HepG2 (cell line): Measurements from ENCODE around the gene UCP3. TPM values are rescaled to one million over a fixed set of nuclear protein-coding genes. Genes with fewer than 3 reads are reported as not detected.

Experiments
- AGO1 ChIP-seq: fragments of 200-400 bp; formaldehyde crosslinking; IDR thresholded peaks from 2 replicates; pipeline ENCODE4 v1.6.1; 2017; ENCODE audit warnings: mild to moderate bottlenecking, low read depth, low read length, moderate library complexity; ENCODE audit not compliant: poor library complexity, severe bottlenecking
- ATF7 ChIP-seq, 2 experiments: fragments of 450-650 bp in 1 of 2; sonication (generic) in 1 of 2; formaldehyde crosslinking in 1 of 2; IDR thresholded peaks; 2 replicates each; pipeline versions ENCODE4 v1.4.0 to v1.6.1; 2016 to 2020; ENCODE audit warnings: antibody characterized with exemption in 1 of 2, mild to moderate bottlenecking in 1 of 2, missing genetic modification reagents in 1 of 2
- FOXM1 ChIP-seq: sonication (generic); formaldehyde crosslinking; IDR thresholded peaks from 2 replicates; pipeline ENCODE4 v1.5.0; 2020; ENCODE audit warnings: missing genetic modification reagents
- FOXP1 ChIP-seq, 2 experiments: fragments of 450-650 bp in 1 of 2; IDR thresholded peaks; 2 replicates each; pipeline ENCODE4 v1.6.1; 2017 to 2018; ENCODE audit warnings: antibody characterized with exemption in 1 of 2
- HOMEZ ChIP-seq: IDR thresholded peaks from 2 replicates; pipeline ENCODE4 v1.6.1; 2016; ENCODE audit warnings: low read depth
- ISX ChIP-seq: sonication (generic); formaldehyde crosslinking; conservative IDR thresholded peaks from 2 replicates; pipeline ENCODE4 v1.5.0; 2020; ENCODE audit warnings: missing genetic modification reagents
- KDM6A ChIP-seq: IDR thresholded peaks from 2 replicates; pipeline ENCODE4 v1.6.1; 2016; ENCODE audit warnings: low read depth
- NR0B2 ChIP-seq: sonication (generic); formaldehyde crosslinking; IDR thresholded peaks from 2 replicates; pipeline ENCODE4 v1.4.0; 2020; ENCODE audit warnings: mild to moderate bottlenecking, missing genetic modification reagents
- PPARG ChIP-seq: conservative IDR thresholded peaks from 2 replicates; pipeline ENCODE4 v1.6.1; 2016; ENCODE audit warnings: missing biosample characterization, missing genetic modification reagents
- RCOR2 ChIP-seq: IDR thresholded peaks from 2 replicates; pipeline ENCODE4 v1.6.1; 2016; ENCODE audit warnings: missing biosample characterization, missing genetic modification reagents
- REL ChIP-seq: sonication (generic); formaldehyde crosslinking; conservative IDR thresholded peaks from 2 replicates; pipeline ENCODE4 v1.8.0; 2022; ENCODE audit warnings: mild to moderate bottlenecking, missing genetic modification reagents, moderate library complexity
- SIX1 ChIP-seq: sonication (generic); formaldehyde crosslinking; IDR thresholded peaks from 2 replicates; pipeline ENCODE4 v1.4.0; 2020; ENCODE audit warnings: missing genetic modification reagents, borderline replicate concordance
- SRSF9 ChIP-seq: fragments of 200-400 bp; formaldehyde crosslinking; IDR thresholded peaks from 2 replicates; pipeline ENCODE4 v1.6.1; 2018; ENCODE audit warnings: borderline replicate concordance, mild to moderate bottlenecking, low read depth, low read length; ENCODE audit not compliant: insufficient read depth, poor library complexity, severe bottlenecking
- ZNF143 ChIP-seq: sonication (generic); formaldehyde crosslinking; IDR thresholded peaks from 2 replicates; pipeline ENCODE4 v1.4.0; 2020; ENCODE audit warnings: missing genetic modification reagents
- ZNF275 ChIP-seq: sonication (generic); formaldehyde crosslinking; IDR thresholded peaks from 2 replicates; pipeline ENCODE4 v1.8.0; 2022; ENCODE audit warnings: missing genetic modification reagents, mild to moderate bottlenecking, inconsistent platforms, borderline replicate concordance
- ZNF557 ChIP-seq: sonication (generic); formaldehyde crosslinking; IDR thresholded peaks from 2 replicates; pipeline ENCODE4 v1.4.0; 2020; ENCODE audit warnings: missing genetic modification reagents
- polyA plus RNA-seq, 8 experiments: library from polyadenylated mRNA; depleted of rRNA in 3 of 8; stranded (reverse) in 7 of 8; unstranded in 1 of 8; fragments of >200 nt; fragmentation: Illumina TruSeq in 4 of 8; extraction: Trizol in 4 of 8; gene quantifications; 2 replicates each; pipeline versions ENCODE4 v1.2.1 to v1.2.3, GENCODE V29; 2011 to 2016; ENCODE audit warnings: low read depth in 4 of 8, missing spikeins in 1 of 8, mixed read lengths in 1 of 8; ENCODE audit not compliant: insufficient read depth in 1 of 8
- total RNA-seq, 5 experiments: library from RNA; depleted of rRNA; stranded (reverse); fragments of >200 nt; fragmentation: Illumina TruSeq; extraction: Trizol; gene quantifications; 2 replicates each; pipeline ENCODE4 v1.2.3, GENCODE V29; 2016; ENCODE audit warnings: low read depth in 1 of 5
- TF ChIP-seq, protein P1 (sequence below): sonication (generic); formaldehyde crosslinking; IDR thresholded peaks from 2 replicates; pipeline ENCODE4 v1.5.0; 2020; ENCODE audit warnings: missing genetic modification reagents, mild to moderate bottlenecking, borderline replicate concordance
- TF ChIP-seq, protein P2 (sequence below): sonication (generic); formaldehyde crosslinking; IDR thresholded peaks from 2 replicates; pipeline ENCODE4 v1.4.0; 2020; ENCODE audit warnings: missing genetic modification reagents
- TF ChIP-seq, protein P3 (sequence below): sonication (generic); formaldehyde crosslinking; conservative IDR thresholded peaks from 2 replicates; pipeline ENCODE4 v1.8.0; 2022; ENCODE audit warnings: low read depth, missing genetic modification reagents

The UCP3 gene
- total and polyA plus RNA-seq, 2 of the 13 experiments (the other 11 are each of a cell fraction or from before 2014, with no cell fraction given) = 0.37 TPM; not detected in 1

- TF ChIP-seq, protein P1, sequence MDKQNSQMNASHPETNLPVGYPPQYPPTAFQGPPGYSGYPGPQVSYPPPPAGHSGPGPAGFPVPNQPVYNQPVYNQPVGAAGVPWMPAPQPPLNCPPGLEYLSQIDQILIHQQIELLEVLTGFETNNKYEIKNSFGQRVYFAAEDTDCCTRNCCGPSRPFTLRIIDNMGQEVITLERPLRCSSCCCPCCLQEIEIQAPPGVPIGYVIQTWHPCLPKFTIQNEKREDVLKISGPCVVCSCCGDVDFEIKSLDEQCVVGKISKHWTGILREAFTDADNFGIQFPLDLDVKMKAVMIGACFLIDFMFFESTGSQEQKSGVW = peak; percentile 92; the same call in 1 of the 2 replicates
- no peak for TF ChIP-seq KDM6A
- TF ChIP-seq ZNF275 (CRISPR knock-in tag) = peak; percentile 96
- peak; percentile 43; the same call in 1 of the 2 replicates for TF ChIP-seq RCOR2
- TF ChIP-seq, protein P2, sequence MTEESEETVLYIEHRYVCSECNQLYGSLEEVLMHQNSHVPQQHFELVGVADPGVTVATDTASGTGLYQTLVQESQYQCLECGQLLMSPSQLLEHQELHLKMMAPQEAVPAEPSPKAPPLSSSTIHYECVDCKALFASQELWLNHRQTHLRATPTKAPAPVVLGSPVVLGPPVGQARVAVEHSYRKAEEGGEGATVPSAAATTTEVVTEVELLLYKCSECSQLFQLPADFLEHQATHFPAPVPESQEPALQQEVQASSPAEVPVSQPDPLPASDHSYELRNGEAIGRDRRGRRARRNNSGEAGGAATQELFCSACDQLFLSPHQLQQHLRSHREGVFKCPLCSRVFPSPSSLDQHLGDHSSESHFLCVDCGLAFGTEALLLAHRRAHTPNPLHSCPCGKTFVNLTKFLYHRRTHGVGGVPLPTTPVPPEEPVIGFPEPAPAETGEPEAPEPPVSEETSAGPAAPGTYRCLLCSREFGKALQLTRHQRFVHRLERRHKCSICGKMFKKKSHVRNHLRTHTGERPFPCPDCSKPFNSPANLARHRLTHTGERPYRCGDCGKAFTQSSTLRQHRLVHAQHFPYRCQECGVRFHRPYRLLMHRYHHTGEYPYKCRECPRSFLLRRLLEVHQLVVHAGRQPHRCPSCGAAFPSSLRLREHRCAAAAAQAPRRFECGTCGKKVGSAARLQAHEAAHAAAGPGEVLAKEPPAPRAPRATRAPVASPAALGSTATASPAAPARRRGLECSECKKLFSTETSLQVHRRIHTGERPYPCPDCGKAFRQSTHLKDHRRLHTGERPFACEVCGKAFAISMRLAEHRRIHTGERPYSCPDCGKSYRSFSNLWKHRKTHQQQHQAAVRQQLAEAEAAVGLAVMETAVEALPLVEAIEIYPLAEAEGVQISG (CRISPR knock-in tag) = peak; percentile 87
- TF ChIP-seq FOXM1 = peak; percentile 94
- TF ChIP-seq PPARG (CRISPR knock-in tag) = 0 out of 2 replicates have a peak, but pooled peaks have one; percentile 40
- TF ChIP-seq, protein P3, sequence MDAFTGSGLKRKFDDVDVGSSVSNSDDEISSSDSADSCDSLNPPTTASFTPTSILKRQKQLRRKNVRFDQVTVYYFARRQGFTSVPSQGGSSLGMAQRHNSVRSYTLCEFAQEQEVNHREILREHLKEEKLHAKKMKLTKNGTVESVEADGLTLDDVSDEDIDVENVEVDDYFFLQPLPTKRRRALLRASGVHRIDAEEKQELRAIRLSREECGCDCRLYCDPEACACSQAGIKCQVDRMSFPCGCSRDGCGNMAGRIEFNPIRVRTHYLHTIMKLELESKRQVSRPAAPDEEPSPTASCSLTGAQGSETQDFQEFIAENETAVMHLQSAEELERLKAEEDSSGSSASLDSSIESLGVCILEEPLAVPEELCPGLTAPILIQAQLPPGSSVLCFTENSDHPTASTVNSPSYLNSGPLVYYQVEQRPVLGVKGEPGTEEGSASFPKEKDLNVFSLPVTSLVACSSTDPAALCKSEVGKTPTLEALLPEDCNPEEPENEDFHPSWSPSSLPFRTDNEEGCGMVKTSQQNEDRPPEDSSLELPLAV (CRISPR knock-in tag) = no peak
- peak; percentile 54; the same call in 1 of the 2 replicates for TF ChIP-seq ZNF557 (CRISPR knock-in tag)
- TF ChIP-seq SIX1 (CRISPR knock-in tag) = no peak; the same call in 1 of the 2 replicates
- TF ChIP-seq ISX (CRISPR knock-in tag) = 0 out of 2 replicates have a peak, but pooled peaks have one; percentile 75
- no peak for TF ChIP-seq AGO1
- peak; percentile 58 for TF ChIP-seq ZNF143 (CRISPR knock-in tag)
- TF ChIP-seq FOXP1 (IDR thresholded peaks at IDR 0.05) = no peak
- TF ChIP-seq FOXP1 (CRISPR knock-in tag; IDR thresholded peaks at IDR 0.05) = no peak
- TF ChIP-seq REL (CRISPR knock-in tag) = no peak; the same call in 1 of the 2 replicates
- no peak for TF ChIP-seq ATF7 (IDR thresholded peaks at IDR 0.05)
- TF ChIP-seq ATF7 (CRISPR knock-in tag; IDR thresholded peaks at IDR 0.05) = peak; percentile 51; the same call in 1 of the 2 replicates
- peak; percentile 84; the same call in 1 of the 2 replicates for TF ChIP-seq NR0B2 (CRISPR knock-in tag)
- TF ChIP-seq SRSF9 = no peak
- 0 out of 2 replicates have a peak, but pooled peaks have one; percentile 53 for TF ChIP-seq HOMEZ (CRISPR knock-in tag)
Observed at GRCh38 chr11:73982990-73983740, 25.7 kb downstream of the UCP3 start (continued).
